Heart left ventricle (tissue), 13 donors: ENCODE data around the gene LTBP2.

ENCODE experiments used
- POLR2A ChIP-seq, 2 donors: fragments of 450-650 bp; IDR thresholded peaks; one replicate each; pipeline ENCODE4 v1.6.1; 2017; ENCODE audit warnings: antibody characterized with exemption in 2 of 2, mild to moderate bottlenecking in 2 of 2, moderate library complexity in 2 of 2
- TF ChIP-seq, protein P1 (sequence below), 12 donors: fragments of 200-600 bp; sonication (generic) in 4 of 12; IDR thresholded peaks; one replicate each; pipeline versions ENCODE4 v1.5.0 to v1.8.0; 2018 to 2022; ENCODE audit warnings: antibody characterized with exemption in 12 of 12, mild to moderate bottlenecking in 5 of 12
- donor health status: ischemic (EF 13 %, LVEDD 7.1; RV severe dilation, severe dysfunction).
- donor health status: DM: no; HTN: yes; CAD: no.
- donor health status: DM: no; HTN: no; CAD: no.
- donor health status: ischemic (EF 25% LVEDD 6.9; RV normal size, moderate dysfunction).
- donor health status: ischemic (EF 25% LVEDD 5.7; RV mildly dilated, moderate dysfunction).
- donor health status: ischemic (EF 35%, LVEDD 5.7; RV mildly dilated, moderate dysfunction).
- donor health status: nonischemic (EF 11% LVEDD 7.7; RV severe dilation, severe dysfunction).
- donor health status: DM: yes; HTN: yes; CAD: no.
- donor health status: PGD.
- donor health status: ischemic (EF 29% LVEDD 5.4; RV normal size, mild dysfunction).
- donor health status: nonischemic (EF 23%, LVEDD 6.1; RV moderate dilation, normal function).

DNA sequence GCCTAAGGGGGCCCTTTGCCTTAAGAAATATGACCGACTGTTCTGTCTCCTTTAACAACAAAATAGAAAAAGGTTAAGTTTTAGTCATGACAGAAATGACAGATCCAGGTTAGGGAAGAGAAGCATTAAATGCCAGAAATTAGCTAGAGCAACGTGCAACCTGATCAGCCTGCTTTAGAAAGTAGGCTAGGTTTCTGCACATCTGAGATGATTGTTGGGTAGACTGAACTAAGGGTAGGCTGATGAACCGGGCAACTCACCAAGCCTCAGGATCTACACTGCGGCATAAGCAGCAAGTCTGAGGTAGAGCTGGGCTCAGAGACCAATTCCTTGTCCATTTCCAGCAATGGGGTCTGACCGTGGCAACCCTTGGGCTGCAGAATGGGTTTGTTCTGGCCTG lies 148.3 kb downstream of the LTBP2 start:
- TF ChIP-seq, protein P1, sequence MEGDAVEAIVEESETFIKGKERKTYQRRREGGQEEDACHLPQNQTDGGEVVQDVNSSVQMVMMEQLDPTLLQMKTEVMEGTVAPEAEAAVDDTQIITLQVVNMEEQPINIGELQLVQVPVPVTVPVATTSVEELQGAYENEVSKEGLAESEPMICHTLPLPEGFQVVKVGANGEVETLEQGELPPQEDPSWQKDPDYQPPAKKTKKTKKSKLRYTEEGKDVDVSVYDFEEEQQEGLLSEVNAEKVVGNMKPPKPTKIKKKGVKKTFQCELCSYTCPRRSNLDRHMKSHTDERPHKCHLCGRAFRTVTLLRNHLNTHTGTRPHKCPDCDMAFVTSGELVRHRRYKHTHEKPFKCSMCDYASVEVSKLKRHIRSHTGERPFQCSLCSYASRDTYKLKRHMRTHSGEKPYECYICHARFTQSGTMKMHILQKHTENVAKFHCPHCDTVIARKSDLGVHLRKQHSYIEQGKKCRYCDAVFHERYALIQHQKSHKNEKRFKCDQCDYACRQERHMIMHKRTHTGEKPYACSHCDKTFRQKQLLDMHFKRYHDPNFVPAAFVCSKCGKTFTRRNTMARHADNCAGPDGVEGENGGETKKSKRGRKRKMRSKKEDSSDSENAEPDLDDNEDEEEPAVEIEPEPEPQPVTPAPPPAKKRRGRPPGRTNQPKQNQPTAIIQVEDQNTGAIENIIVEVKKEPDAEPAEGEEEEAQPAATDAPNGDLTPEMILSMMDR (IDR thresholded peaks at IDR 0.05): no peak
- no peak for TF ChIP-seq POLR2A (IDR thresholded peaks at IDR 0.05)
